K562 (cell line): ENCODE results near the gene ZG16B. TPM values are rescaled to one million over a fixed set of nuclear protein-coding genes. Genes with fewer than 3 reads are reported as not detected.

ENCODE experiments used
- CBX3 ChIP-seq, 2 experiments: IDR thresholded peaks; 1 replicate in 1 of 2; 2 replicates in 1 of 2; pipeline ENCODE4 v1.6.1; 2012; ENCODE audit warnings: inconsistent platforms in 2 of 2, low read length in 2 of 2, borderline replicate concordance in 1 of 2, control low read depth in 1 of 2
- FIP1L1 ChIP-seq: fragments of 200-400 bp; formaldehyde crosslinking; IDR thresholded peaks from 2 replicates; pipeline ENCODE4 v1.6.1; 2018; ENCODE audit warnings: mild to moderate bottlenecking, low read depth, low read length; ENCODE audit not compliant: poor library complexity, severe bottlenecking
- GABPB1 ChIP-seq: sonication (generic); formaldehyde crosslinking; IDR thresholded peaks from 2 replicates; pipeline ENCODE4 v1.8.0; 2022; ENCODE audit warnings: mild to moderate bottlenecking, missing genetic modification reagents
- KAT7 ChIP-seq: sonication (generic); formaldehyde crosslinking; IDR thresholded peaks from 2 replicates; pipeline ENCODE4 v1.8.0; 2022; ENCODE audit warnings: missing genetic modification reagents, mild to moderate bottlenecking, borderline replicate concordance
- LCOR ChIP-seq: sonication (generic); formaldehyde crosslinking; IDR thresholded peaks from 2 replicates; pipeline ENCODE4 v1.8.0; 2022; ENCODE audit warnings: mild to moderate bottlenecking, missing genetic modification reagents
- NFYB ChIP-seq: IDR thresholded peaks from 2 replicates; pipeline ENCODE4 v1.6.1; 2011; ENCODE audit warnings: mild to moderate bottlenecking, moderate library complexity; ENCODE audit not compliant: insufficient read length; ENCODE audit errors: extremely low read depth
- NRF1 ChIP-seq, 2 experiments: fragments of 450-650 bp; IDR thresholded peaks in 1 of 2; conservative IDR thresholded peaks in 1 of 2; 2 replicates each; pipeline ENCODE4 v1.6.1; 2014; ENCODE audit warnings: mild to moderate bottlenecking in 2 of 2
- SLC30A9 ChIP-seq: fragments of 250-450 bp; sonication (Bioruptor Pico); IDR thresholded peaks from 2 replicates; pipeline ENCODE4 v1.8.0; 2022; ENCODE audit warnings: mild to moderate bottlenecking, moderate library complexity
- ZFX ChIP-seq: sonication (generic); formaldehyde crosslinking; IDR thresholded peaks from 2 replicates; pipeline ENCODE4 v1.8.0; 2022; ENCODE audit warnings: mild to moderate bottlenecking, missing genetic modification reagents, moderate library complexity
- ZNF146 ChIP-seq: IDR thresholded peaks from one replicate; pipeline ENCODE4 v1.6.1; 2018; ENCODE audit warnings: missing compliant biosample characterization; ENCODE audit not compliant: unreplicated experiment
- ZNF696 ChIP-seq: fragments of 250-450 bp; sonication (Bioruptor Pico); conservative IDR thresholded peaks from 2 replicates; pipeline ENCODE4 v1.4.0; 2020; ENCODE audit warnings: mild to moderate bottlenecking, moderate library complexity
- ZNF780A ChIP-seq: fragments of 250-450 bp; sonication (Bioruptor Pico); IDR thresholded peaks from 2 replicates; pipeline ENCODE4 v1.5.0; 2021; ENCODE audit warnings: mild to moderate bottlenecking
- polyA plus RNA-seq, 8 experiments: library from polyadenylated mRNA; depleted of rRNA in 4 of 8; stranded (reverse) in 5 of 8; unstranded in 3 of 8; fragments of >200 nt; fragmentation: Nextera tagmentation in 2 of 8; fragmentation: Illumina TruSeq in 1 of 8; extraction: Ambion mirVana in 2 of 8; extraction: Trizol in 1 of 8; gene quantifications; 2 replicates each; pipeline versions ENCODE4 v1.2.1 to v1.2.3, GENCODE V29; 2011 to 2014; ENCODE audit warnings: inconsistent platforms in 1 of 8, missing spikeins in 1 of 8
- total RNA-seq, 7 experiments: library from RNA; depleted of rRNA in 6 of 7; stranded (reverse); fragments of >200 nt in 6 of 7; fragmentation: Illumina TruSeq in 2 of 7; extraction: Trizol in 2 of 7; gene quantifications; 2 replicates each; pipeline versions ENCODE4 v1.2.1 to v1.2.3, GENCODE V29; 2011 to 2021; ENCODE audit warnings: low replicate concordance in 1 of 7
- TF ChIP-seq, protein P1 (sequence below): fragments of 450-650 bp; formaldehyde crosslinking; IDR thresholded peaks from 2 replicates; pipeline ENCODE4 v1.4.0; 2020; ENCODE audit warnings: mild to moderate bottlenecking, moderate library complexity
- TF ChIP-seq, protein P2 (sequence below): IDR thresholded peaks from 2 replicates; pipeline ENCODE4 v1.6.1; 2014; ENCODE audit warnings: antibody characterized with exemption
- TF ChIP-seq, protein P3 (sequence below): fragments of 450-650 bp; IDR thresholded peaks from 2 replicates; pipeline ENCODE4 v1.6.1; 2016; ENCODE audit warnings: borderline replicate concordance
- TF ChIP-seq, protein P4 (sequence below): fragments of 450-650 bp; formaldehyde crosslinking; IDR thresholded peaks from 2 replicates; pipeline ENCODE4 v1.4.0; 2022; ENCODE audit warnings: mild to moderate bottlenecking, moderate library complexity
- TF ChIP-seq, protein P5 (sequence below): fragments of 250-450 bp; sonication (Bioruptor Pico); IDR thresholded peaks from 2 replicates; pipeline ENCODE4 v1.6.1; 2021; ENCODE audit warnings: mild to moderate bottlenecking
- TF ChIP-seq, protein P6 (sequence below): sonication (generic); formaldehyde crosslinking; IDR thresholded peaks from 2 replicates; pipeline ENCODE4 v1.8.0; 2022; ENCODE audit warnings: missing genetic modification reagents, mild to moderate bottlenecking, borderline replicate concordance
- TF ChIP-seq, protein P7 (sequence below): fragments of 450-650 bp; IDR thresholded peaks from one replicate; pipeline ENCODE4 v1.6.1; 2018; ENCODE audit warnings: mild to moderate bottlenecking, moderate library complexity; ENCODE audit not compliant: partially characterized antibody

Gene ZG16B
- total and polyA plus RNA-seq, 9 of the 15 experiments (the other 6 are each of a cell fraction or from before 2014, with no cell fraction given) = 0.25 to 0.43 (median 0.34) TPM; not detected in 5

DNA sequence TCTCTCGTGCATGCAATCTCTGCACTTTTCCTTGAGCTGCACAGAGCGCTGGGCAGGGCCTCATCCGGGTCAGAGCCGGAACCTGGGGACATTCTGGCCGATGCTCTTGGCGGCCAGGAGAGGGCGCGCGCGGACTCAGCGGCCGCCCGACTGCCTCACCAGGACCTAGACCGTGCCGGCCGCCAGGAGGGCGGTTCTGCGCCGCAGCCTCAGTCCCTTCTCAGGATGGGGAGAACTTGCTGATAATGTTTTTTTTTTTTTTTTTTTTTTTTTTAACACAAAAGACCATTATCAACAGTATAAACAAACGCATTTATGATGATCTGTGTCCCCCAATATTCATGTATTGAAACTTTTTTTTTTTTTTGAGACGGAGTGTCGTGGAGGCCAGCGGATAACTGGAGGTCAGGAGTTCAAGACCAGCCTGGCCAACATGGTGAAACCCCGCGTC is 44.8 kb downstream of the ZG16B start (continued):
- no peak for TF ChIP-seq SLC30A9 (CRISPR knock-in tag)
- TF ChIP-seq FIP1L1 = peak; percentile 40
- TF ChIP-seq, protein P1, sequence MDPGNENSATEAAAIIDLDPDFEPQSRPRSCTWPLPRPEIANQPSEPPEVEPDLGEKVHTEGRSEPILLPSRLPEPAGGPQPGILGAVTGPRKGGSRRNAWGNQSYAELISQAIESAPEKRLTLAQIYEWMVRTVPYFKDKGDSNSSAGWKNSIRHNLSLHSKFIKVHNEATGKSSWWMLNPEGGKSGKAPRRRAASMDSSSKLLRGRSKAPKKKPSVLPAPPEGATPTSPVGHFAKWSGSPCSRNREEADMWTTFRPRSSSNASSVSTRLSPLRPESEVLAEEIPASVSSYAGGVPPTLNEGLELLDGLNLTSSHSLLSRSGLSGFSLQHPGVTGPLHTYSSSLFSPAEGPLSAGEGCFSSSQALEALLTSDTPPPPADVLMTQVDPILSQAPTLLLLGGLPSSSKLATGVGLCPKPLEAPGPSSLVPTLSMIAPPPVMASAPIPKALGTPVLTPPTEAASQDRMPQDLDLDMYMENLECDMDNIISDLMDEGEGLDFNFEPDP (CRISPR knock-in tag) = no peak
- TF ChIP-seq, protein P2, sequence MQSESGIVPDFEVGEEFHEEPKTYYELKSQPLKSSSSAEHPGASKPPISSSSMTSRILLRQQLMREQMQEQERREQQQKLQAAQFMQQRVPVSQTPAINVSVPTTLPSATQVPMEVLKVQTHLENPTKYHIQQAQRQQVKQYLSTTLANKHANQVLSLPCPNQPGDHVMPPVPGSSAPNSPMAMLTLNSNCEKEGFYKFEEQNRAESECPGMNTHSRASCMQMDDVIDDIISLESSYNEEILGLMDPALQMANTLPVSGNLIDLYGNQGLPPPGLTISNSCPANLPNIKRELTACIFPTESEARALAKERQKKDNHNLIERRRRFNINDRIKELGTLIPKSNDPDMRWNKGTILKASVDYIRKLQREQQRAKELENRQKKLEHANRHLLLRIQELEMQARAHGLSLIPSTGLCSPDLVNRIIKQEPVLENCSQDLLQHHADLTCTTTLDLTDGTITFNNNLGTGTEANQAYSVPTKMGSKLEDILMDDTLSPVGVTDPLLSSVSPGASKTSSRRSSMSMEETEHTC = no peak
- TF ChIP-seq, protein P3, sequence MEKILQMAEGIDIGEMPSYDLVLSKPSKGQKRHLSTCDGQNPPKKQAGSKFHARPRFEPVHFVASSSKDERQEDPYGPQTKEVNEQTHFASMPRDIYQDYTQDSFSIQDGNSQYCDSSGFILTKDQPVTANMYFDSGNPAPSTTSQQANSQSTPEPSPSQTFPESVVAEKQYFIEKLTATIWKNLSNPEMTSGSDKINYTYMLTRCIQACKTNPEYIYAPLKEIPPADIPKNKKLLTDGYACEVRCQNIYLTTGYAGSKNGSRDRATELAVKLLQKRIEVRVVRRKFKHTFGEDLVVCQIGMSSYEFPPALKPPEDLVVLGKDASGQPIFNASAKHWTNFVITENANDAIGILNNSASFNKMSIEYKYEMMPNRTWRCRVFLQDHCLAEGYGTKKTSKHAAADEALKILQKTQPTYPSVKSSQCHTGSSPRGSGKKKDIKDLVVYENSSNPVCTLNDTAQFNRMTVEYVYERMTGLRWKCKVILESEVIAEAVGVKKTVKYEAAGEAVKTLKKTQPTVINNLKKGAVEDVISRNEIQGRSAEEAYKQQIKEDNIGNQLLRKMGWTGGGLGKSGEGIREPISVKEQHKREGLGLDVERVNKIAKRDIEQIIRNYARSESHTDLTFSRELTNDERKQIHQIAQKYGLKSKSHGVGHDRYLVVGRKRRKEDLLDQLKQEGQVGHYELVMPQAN = no peak
- TF ChIP-seq, protein P4, sequence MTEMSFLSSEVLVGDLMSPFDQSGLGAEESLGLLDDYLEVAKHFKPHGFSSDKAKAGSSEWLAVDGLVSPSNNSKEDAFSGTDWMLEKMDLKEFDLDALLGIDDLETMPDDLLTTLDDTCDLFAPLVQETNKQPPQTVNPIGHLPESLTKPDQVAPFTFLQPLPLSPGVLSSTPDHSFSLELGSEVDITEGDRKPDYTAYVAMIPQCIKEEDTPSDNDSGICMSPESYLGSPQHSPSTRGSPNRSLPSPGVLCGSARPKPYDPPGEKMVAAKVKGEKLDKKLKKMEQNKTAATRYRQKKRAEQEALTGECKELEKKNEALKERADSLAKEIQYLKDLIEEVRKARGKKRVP (CRISPR knock-in tag) = no peak
- no peak for TF ChIP-seq ZNF146 (CRISPR knock-in tag)
- TF ChIP-seq ZNF780A (CRISPR knock-in tag) = no peak
- TF ChIP-seq KAT7 (CRISPR knock-in tag) = no peak
- peak in 1 of 2 experiments; percentile 52; a peak in 3 of 4 replicates for TF ChIP-seq NRF1 (conservative IDR thresholded peaks at IDR 0.05 in 1 of 2, IDR thresholded peaks at IDR 0.05 in 1 of 2)
- no peak for TF ChIP-seq ZNF696 (CRISPR knock-in tag)
- TF ChIP-seq, protein P5, sequence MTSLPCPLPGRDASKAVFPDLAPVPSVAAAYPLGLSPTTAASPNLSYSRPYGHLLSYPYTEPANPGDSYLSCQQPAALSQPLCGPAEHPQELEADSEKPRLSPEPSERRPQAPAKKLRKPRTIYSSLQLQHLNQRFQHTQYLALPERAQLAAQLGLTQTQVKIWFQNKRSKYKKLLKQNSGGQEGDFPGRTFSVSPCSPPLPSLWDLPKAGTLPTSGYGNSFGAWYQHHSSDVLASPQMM = no peak
- TF ChIP-seq, protein P6, sequence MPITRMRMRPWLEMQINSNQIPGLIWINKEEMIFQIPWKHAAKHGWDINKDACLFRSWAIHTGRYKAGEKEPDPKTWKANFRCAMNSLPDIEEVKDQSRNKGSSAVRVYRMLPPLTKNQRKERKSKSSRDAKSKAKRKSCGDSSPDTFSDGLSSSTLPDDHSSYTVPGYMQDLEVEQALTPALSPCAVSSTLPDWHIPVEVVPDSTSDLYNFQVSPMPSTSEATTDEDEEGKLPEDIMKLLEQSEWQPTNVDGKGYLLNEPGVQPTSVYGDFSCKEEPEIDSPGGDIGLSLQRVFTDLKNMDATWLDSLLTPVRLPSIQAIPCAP (CRISPR knock-in tag) = no peak
- TF ChIP-seq, protein P7, sequence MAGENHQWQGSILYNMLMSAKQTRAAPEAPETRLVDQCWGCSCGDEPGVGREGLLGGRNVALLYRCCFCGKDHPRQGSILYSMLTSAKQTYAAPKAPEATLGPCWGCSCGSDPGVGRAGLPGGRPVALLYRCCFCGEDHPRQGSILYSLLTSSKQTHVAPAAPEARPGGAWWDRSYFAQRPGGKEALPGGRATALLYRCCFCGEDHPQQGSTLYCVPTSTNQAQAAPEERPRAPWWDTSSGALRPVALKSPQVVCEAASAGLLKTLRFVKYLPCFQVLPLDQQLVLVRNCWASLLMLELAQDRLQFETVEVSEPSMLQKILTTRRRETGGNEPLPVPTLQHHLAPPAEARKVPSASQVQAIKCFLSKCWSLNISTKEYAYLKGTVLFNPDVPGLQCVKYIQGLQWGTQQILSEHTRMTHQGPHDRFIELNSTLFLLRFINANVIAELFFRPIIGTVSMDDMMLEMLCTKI = no peak
- TF ChIP-seq CBX3 (IDR thresholded peaks at IDR 0.05; ENCODE audit: borderline replicate concordance in 1 of 2, low read length in 2 of 2) = 0 out of 3 replicates have a peak, but pooled peaks of 1 of the 2 experiments have one; percentile 59
- TF ChIP-seq GABPB1 (CRISPR knock-in tag) = peak; percentile 64; the same call in 1 of the 2 replicates
- no peak for TF ChIP-seq NFYB
- peak; percentile 28 for TF ChIP-seq ZFX
- TF ChIP-seq LCOR (CRISPR knock-in tag) = peak; percentile 62; the same call in 1 of the 2 replicates
